ENCODE measurements around the gene CHD9.
A peak's percentile ranks its signal among the peaks of the same experiment; 100 is the strongest.

CHD9 gene

DNA sequence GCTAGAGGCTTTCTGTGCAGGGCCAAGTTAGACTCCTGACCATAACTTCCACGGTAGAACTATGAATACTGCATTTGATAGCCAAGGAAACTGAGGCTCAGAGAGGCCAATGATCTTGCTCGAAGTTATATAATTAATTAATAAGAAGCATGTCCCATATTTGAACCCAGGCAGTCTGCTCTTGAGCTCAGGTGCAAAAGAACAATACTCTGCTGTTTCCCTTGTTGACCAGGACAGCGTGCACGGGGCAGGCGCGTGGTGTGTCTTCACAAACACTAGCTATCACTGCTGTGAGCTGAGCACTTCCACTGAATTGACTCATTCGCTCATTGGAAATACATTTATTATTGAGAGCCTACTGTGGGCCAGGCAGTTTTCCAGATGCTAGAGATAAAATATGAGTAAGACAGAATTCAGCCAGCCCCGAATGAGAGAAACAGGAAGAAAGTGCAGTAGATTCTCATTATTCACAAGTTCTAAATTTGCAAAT, 1.6 kb downstream of the CHD9 start:
- Histone ChIP-seq H3K9me3 (ENCODE audit: control extremely low read depth in 1 of 5, control insufficient read depth in 4 of 5, insufficient read depth in 2 of 5, low read depth in 1 of 5, low read length in 4 of 5) (no peaks in the 10 kb centered on the region), H3K4me3 (ENCODE audit: control insufficient read depth in 1 of 7, extremely low read depth in 1 of 7, insufficient read depth in 4 of 7, low read depth in 2 of 7, low read length in 6 of 7) (peak overlapping the region in 3 of 7 experiments; percentile 84 to 88 (median 86)), H3K27me3 (replicated peaks in 2 of 5; ENCODE audit: control insufficient read depth in 4 of 5, insufficient read depth in 5 of 5, low read length in 4 of 5) (no peaks in the 10 kb centered on the region), H3K27ac (ENCODE audit: insufficient read depth in 1 of 2, low read depth in 1 of 2, low read length in 2 of 2, poor library complexity in 1 of 2, severe bottlenecking in 2 of 2) (peak overlapping the region in 1 of 2 experiments; percentile 81), H3K36me3 (ENCODE audit: control insufficient read depth in 4 of 4, insufficient read depth in 4 of 4, low read length in 3 of 4) (no peaks in the 10 kb centered on the region), H3K4me1 (ENCODE audit: control extremely low read depth in 1 of 4, control insufficient read depth in 4 of 4, insufficient read depth in 4 of 4, low read length in 3 of 4) (peaks cover 3 to 41% (median 25%) of the 10 kb centered on the region in 4 experiments)
- DNase-seq, result peak in 2 of 3 donors; percentile 32 to 48
- ChIA-PET CTCF (interaction anchor here (0.9 to 7.8 kb wide), 18 partner anchors 13 to 167 kb away, joined by 3 to 73 read pairs (median 6); no protein-coding TSS in a partner anchor), POLR2A (interaction anchor here (0.8 to 2.7 kb wide), 2 partner anchors 43 to 74 kb away, joined by 3 to 28 read pairs; no protein-coding TSS in a partner anchor)
- WGBS (ENCODE audit: insufficient coverage), result 80% methylated on average over 5 of the region's 8 CpGs

DNA sequence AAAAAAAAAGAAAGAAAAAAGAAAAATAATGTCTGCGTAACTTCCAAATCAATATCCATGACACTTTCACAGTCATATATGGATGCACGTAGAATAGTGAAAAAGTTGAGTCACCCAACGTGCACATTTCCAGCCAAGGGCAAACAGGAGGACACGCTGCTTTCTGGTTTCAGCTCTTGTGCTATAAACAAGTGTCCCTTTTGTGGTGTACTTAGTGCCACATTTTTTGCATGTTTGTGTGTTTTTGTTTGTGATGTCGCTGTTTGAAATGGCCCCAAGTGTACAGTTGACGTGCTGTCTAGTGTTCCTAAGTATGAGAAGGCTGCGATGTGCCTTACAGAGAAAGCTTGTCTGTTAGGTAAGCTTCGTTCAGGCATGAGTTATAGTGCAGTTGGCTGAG, 2.9 kb downstream of the CHD9 start:
- ChIA-PET POLR2A (interaction anchor here (0.5 kb wide), 1 partner anchor 123 kb away, joined by 4 read pairs; no protein-coding TSS in a partner anchor), CTCF (interaction anchor here (0.8 to 7.8 kb wide), 9 partner anchors 9 to 160 kb away, joined by 3 to 73 read pairs (median 40); no protein-coding TSS in a partner anchor)
- Histone ChIP-seq H3K4me3 (ENCODE audit: control insufficient read depth in 1 of 7, extremely low read depth in 1 of 7, insufficient read depth in 4 of 7, low read depth in 2 of 7, low read length in 6 of 7) (no peak overlapping the region), H3K27me3 (replicated peaks in 2 of 5; ENCODE audit: control insufficient read depth in 4 of 5, insufficient read depth in 5 of 5, low read length in 4 of 5) (no peaks in the 10 kb centered on the region), H3K36me3 (ENCODE audit: control insufficient read depth in 4 of 4, insufficient read depth in 4 of 4, low read length in 3 of 4) (no peaks in the 10 kb centered on the region), H3K4me1 (ENCODE audit: control extremely low read depth in 1 of 4, control insufficient read depth in 4 of 4, insufficient read depth in 4 of 4, low read length in 3 of 4) (peaks cover 5 to 44% (median 33%) of the 10 kb centered on the region in 4 experiments), H3K9me3 (ENCODE audit: control extremely low read depth in 1 of 5, control insufficient read depth in 4 of 5, insufficient read depth in 2 of 5, low read depth in 1 of 5, low read length in 4 of 5) (no peaks in the 10 kb centered on the region), H3K27ac (ENCODE audit: insufficient read depth in 1 of 2, low read depth in 1 of 2, low read length in 2 of 2, poor library complexity in 1 of 2, severe bottlenecking in 2 of 2) (no peak overlapping the region)
- no peak for DNase-seq
- 94% methylated on average over 6 of the region's 8 CpGs for WGBS (ENCODE audit: insufficient coverage)

DNA sequence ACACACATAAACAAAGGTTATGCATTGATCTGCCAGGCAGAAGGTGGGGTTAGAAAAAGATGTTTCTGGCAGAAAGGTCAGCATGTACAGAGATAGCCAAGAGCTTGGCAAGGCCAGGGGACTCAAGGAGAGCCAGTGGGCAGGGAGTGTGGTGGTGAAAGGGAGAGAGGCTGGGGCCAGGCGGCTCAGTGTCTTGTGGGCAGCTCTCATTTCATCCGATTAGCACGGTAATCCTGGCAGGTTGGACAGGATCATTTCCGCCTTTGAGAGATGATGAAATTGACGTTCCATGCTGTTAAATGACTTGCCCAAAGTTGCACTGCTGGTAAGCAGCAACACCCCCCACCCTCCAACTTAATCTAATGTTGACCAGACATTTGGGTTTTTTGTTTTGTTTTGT, 3.6 kb downstream of the CHD9 start:
- DNase-seq, result no peak
- peaks cover 5 to 40% (median 33%) of the 10 kb centered on the region in 4 experiments for H3K4me1 ChIP-seq (ENCODE audit: control extremely low read depth in 1 of 4, control insufficient read depth in 4 of 4, insufficient read depth in 4 of 4, low read length in 3 of 4)
- H3K27me3 ChIP-seq (replicated peaks in 2 of 5; ENCODE audit: control insufficient read depth in 4 of 5, insufficient read depth in 5 of 5, low read length in 4 of 5), result no peaks in the 10 kb centered on the region
- CTCF ChIA-PET, result interaction anchor here (0.8 to 7.8 kb wide), 8 partner anchors 8 to 160 kb away, joined by 3 to 73 read pairs (median 32); no protein-coding TSS in a partner anchor
- no peaks in the 10 kb centered on the region for H3K36me3 ChIP-seq (ENCODE audit: control insufficient read depth in 4 of 4, insufficient read depth in 4 of 4, low read length in 3 of 4)
- POLR2A ChIA-PET, result no interaction called here
- H3K4me3 ChIP-seq (ENCODE audit: control insufficient read depth in 1 of 7, extremely low read depth in 1 of 7, insufficient read depth in 4 of 7, low read depth in 2 of 7, low read length in 6 of 7), result no peak overlapping the region
- no peaks in the 10 kb centered on the region for H3K9me3 ChIP-seq (ENCODE audit: control extremely low read depth in 1 of 5, control insufficient read depth in 4 of 5, insufficient read depth in 2 of 5, low read depth in 1 of 5, low read length in 4 of 5)
- 93% methylated on average over 3 of the region's 5 CpGs for WGBS (ENCODE audit: insufficient coverage)
- no peak overlapping the region for H3K27ac ChIP-seq (ENCODE audit: insufficient read depth in 1 of 2, low read depth in 1 of 2, low read length in 2 of 2, poor library complexity in 1 of 2, severe bottlenecking in 2 of 2)

DNA sequence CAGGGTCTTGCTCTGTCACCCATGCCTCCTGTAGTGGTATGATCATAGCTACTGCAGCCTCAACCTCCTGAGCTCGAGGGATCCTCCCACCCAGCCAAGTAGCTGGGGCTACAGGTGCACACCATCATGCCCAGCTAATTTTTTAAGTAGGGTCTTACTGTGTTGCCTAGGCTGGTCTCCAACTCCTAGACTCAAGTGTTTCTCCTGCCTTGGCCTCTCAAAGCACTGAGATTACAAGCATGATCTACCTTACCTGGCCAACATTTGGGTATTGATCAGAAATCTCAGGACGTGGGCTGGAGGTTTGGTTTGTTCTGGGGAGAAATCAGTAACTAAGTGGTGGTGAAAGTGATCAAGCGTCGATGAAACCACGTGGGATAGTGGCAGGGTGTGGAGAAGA, 4.1 kb downstream of the CHD9 start:
- CTCF ChIA-PET, result interaction anchor here (1.5 to 7.8 kb wide), 8 partner anchors 21 to 159 kb away, joined by 5 to 73 read pairs (median 32); no protein-coding TSS in a partner anchor
- Histone ChIP-seq H3K9me3 (ENCODE audit: control extremely low read depth in 1 of 5, control insufficient read depth in 4 of 5, insufficient read depth in 2 of 5, low read depth in 1 of 5, low read length in 4 of 5) (no peaks in the 10 kb centered on the region), H3K36me3 (ENCODE audit: control insufficient read depth in 4 of 4, insufficient read depth in 4 of 4, low read length in 3 of 4) (no peaks in the 10 kb centered on the region), H3K4me3 (ENCODE audit: control insufficient read depth in 1 of 7, extremely low read depth in 1 of 7, insufficient read depth in 4 of 7, low read depth in 2 of 7, low read length in 6 of 7) (no peak overlapping the region), H3K27ac (ENCODE audit: insufficient read depth in 1 of 2, low read depth in 1 of 2, low read length in 2 of 2, poor library complexity in 1 of 2, severe bottlenecking in 2 of 2) (no peak overlapping the region), H3K4me1 (ENCODE audit: control extremely low read depth in 1 of 4, control insufficient read depth in 4 of 4, insufficient read depth in 4 of 4, low read length in 3 of 4) (peaks cover 5 to 40% (median 33%) of the 10 kb centered on the region in 4 experiments), H3K27me3 (replicated peaks in 2 of 5; ENCODE audit: control insufficient read depth in 4 of 5, insufficient read depth in 5 of 5, low read length in 4 of 5) (no peaks in the 10 kb centered on the region)
- POLR2A ChIA-PET, result no interaction called here
- 90% methylated on average over 1 of the region's 5 CpGs for WGBS (ENCODE audit: insufficient coverage)
- DNase-seq, result no peak

DNA sequence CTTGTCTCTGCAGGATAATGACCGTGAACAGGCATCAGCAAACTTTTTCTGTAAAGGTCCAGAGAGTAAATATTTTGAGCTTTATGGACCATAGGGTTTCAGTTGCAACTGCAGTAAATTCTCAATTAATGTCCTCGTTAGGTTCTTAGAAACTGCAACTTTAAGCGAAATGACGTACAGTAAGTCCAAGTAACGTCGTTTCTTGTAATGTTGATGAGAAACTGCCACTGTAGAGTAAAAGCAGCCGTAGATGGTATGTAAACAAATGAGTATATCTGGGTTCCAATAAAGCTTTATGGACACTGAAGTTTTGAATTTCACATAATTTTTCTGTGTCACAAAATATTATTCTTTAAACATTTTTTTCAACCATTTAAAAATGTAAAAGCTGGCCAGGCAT, 4.9 kb downstream of the CHD9 start:
- H3K27me3 ChIP-seq (replicated peaks in 2 of 5; ENCODE audit: control insufficient read depth in 4 of 5, insufficient read depth in 5 of 5, low read length in 4 of 5), result no peaks in the 10 kb centered on the region
- no peaks in the 10 kb centered on the region for H3K9me3 ChIP-seq (ENCODE audit: control extremely low read depth in 1 of 5, control insufficient read depth in 4 of 5, insufficient read depth in 2 of 5, low read depth in 1 of 5, low read length in 4 of 5)
- no peaks in the 10 kb centered on the region for H3K36me3 ChIP-seq (ENCODE audit: control insufficient read depth in 4 of 4, insufficient read depth in 4 of 4, low read length in 3 of 4)
- H3K4me3 ChIP-seq (ENCODE audit: control insufficient read depth in 1 of 7, extremely low read depth in 1 of 7, insufficient read depth in 4 of 7, low read depth in 2 of 7, low read length in 6 of 7), result no peak overlapping the region
- no peak overlapping the region for H3K27ac ChIP-seq (ENCODE audit: insufficient read depth in 1 of 2, low read depth in 1 of 2, low read length in 2 of 2, poor library complexity in 1 of 2, severe bottlenecking in 2 of 2)
- ChIA-PET POLR2A (interaction anchor here (0.7 to 1.0 kb wide), 2 partner anchors 40 to 96 kb away, joined by 3 read pairs; no protein-coding TSS in a partner anchor), CTCF (interaction anchor here (0.8 to 7.8 kb wide), 6 partner anchors 19 to 70 kb away, joined by 3 to 61 read pairs (median 5); no protein-coding TSS in a partner anchor)
- DNase-seq, result no peak
- 100% methylated on average over 7 of the region's 7 CpGs for WGBS (ENCODE audit: insufficient coverage)
- peaks cover 5 to 36% (median 28%) of the 10 kb centered on the region in 4 experiments for H3K4me1 ChIP-seq (ENCODE audit: control extremely low read depth in 1 of 4, control insufficient read depth in 4 of 4, insufficient read depth in 4 of 4, low read length in 3 of 4)

DNA sequence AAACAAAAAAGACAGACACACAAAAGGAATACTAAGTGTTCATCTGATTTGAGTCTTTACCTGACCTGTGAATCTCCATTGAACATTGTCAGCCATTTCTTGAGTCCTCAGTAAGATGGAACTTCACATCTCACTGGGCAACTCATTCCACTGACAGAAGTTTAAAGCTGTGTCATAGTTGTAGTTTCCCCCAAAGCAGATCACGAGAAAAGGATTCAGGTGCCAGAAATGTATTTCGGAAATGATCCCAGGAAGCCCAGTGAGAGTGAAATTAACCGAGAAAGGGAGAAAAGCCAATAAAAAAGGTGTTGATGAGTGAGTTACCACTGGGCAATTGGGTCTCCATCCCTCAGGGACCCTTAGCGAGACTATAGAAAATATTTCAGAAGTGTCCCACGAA, 6.5 kb downstream of the CHD9 start:
- H3K4me3 ChIP-seq (ENCODE audit: control insufficient read depth in 1 of 7, extremely low read depth in 1 of 7, insufficient read depth in 4 of 7, low read depth in 2 of 7, low read length in 6 of 7), result no peak overlapping the region
- no peak overlapping the region for H3K27ac ChIP-seq (ENCODE audit: insufficient read depth in 1 of 2, low read depth in 1 of 2, low read length in 2 of 2, poor library complexity in 1 of 2, severe bottlenecking in 2 of 2)
- CTCF ChIA-PET, result interaction anchor here (0.6 to 7.8 kb wide), 8 partner anchors 9 to 93 kb away, joined by 3 to 61 read pairs (median 6); no protein-coding TSS in a partner anchor
- no peak for DNase-seq
- no peaks in the 10 kb centered on the region for H3K9me3 ChIP-seq (ENCODE audit: control extremely low read depth in 1 of 5, control insufficient read depth in 4 of 5, insufficient read depth in 2 of 5, low read depth in 1 of 5, low read length in 4 of 5)
- WGBS (ENCODE audit: insufficient coverage), result 94% methylated on average over 5 of the region's 5 CpGs
- POLR2A ChIA-PET, result interaction anchor here (0.6 kb wide), 1 partner anchor 38 kb away, joined by 3 read pairs; no protein-coding TSS in a partner anchor
- peaks cover 2 to 30% (median 22%) of the 10 kb centered on the region in 4 experiments for H3K4me1 ChIP-seq (ENCODE audit: control extremely low read depth in 1 of 4, control insufficient read depth in 4 of 4, insufficient read depth in 4 of 4, low read length in 3 of 4)
- no peaks in the 10 kb centered on the region for H3K27me3 ChIP-seq (replicated peaks in 2 of 5; ENCODE audit: control insufficient read depth in 4 of 5, insufficient read depth in 5 of 5, low read length in 4 of 5)
- H3K36me3 ChIP-seq (ENCODE audit: control insufficient read depth in 4 of 4, insufficient read depth in 4 of 4, low read length in 3 of 4), result peaks cover 0 to 5% (median 0%) of the 10 kb centered on the region in 4 experiments

DNA sequence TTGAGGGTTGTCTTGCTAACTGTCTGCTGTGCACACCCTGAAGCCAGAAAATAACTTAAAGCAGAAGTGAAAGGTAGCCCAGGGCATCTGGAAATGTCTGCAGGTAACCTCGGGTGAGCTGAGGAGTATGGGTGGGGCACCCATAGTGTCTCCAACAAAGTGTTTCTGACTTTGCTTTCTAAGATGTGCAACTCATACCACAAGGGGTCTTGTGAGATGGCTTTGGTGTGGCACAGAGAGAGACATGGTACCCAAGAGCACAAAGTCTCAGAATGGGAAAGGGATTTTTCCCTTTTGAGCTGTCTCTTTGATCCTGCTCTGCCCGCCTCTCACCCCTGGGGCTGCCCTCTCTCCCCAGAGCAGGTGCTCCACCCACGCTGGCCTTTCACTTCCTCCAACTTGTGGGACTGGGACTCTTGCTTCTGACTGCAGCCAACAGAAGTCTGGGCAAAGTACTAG, 6.9 kb downstream of the CHD9 start:
- peaks cover 2 to 25% (median 17%) of the 10 kb centered on the region in 4 experiments for H3K4me1 ChIP-seq (ENCODE audit: control extremely low read depth in 1 of 4, control insufficient read depth in 4 of 4, insufficient read depth in 4 of 4, low read length in 3 of 4)
- CTCF ChIA-PET, result interaction anchor here (1.2 to 1.9 kb wide), 4 partner anchors 10 to 93 kb away, joined by 4 to 9 read pairs (median 6); no protein-coding TSS in a partner anchor
- peaks cover 0 to 8% (median 0%) of the 10 kb centered on the region in 4 experiments for H3K36me3 ChIP-seq (ENCODE audit: control insufficient read depth in 4 of 4, insufficient read depth in 4 of 4, low read length in 3 of 4)
- DNase-seq, result peak in 2 of 3 donors; percentile 14 to 42
- no peaks in the 10 kb centered on the region for H3K9me3 ChIP-seq (ENCODE audit: control extremely low read depth in 1 of 5, control insufficient read depth in 4 of 5, insufficient read depth in 2 of 5, low read depth in 1 of 5, low read length in 4 of 5)
- POLR2A ChIA-PET, result no interaction called here
- no peaks in the 10 kb centered on the region for H3K27me3 ChIP-seq (replicated peaks in 2 of 5; ENCODE audit: control insufficient read depth in 4 of 5, insufficient read depth in 5 of 5, low read length in 4 of 5)
- 13% methylated on average over 3 of the region's 3 CpGs for WGBS (ENCODE audit: insufficient coverage)
- no peak overlapping the region for H3K4me3 ChIP-seq (ENCODE audit: control insufficient read depth in 1 of 7, extremely low read depth in 1 of 7, insufficient read depth in 4 of 7, low read depth in 2 of 7, low read length in 6 of 7)
- H3K27ac ChIP-seq (ENCODE audit: insufficient read depth in 1 of 2, low read depth in 1 of 2, low read length in 2 of 2, poor library complexity in 1 of 2, severe bottlenecking in 2 of 2), result no peak overlapping the region

Measured in common myeloid progenitor, CD34-positive (primary cell).